Measurements from ENCODE around the gene KLHL28.

The KLHL28 gene, protein sequence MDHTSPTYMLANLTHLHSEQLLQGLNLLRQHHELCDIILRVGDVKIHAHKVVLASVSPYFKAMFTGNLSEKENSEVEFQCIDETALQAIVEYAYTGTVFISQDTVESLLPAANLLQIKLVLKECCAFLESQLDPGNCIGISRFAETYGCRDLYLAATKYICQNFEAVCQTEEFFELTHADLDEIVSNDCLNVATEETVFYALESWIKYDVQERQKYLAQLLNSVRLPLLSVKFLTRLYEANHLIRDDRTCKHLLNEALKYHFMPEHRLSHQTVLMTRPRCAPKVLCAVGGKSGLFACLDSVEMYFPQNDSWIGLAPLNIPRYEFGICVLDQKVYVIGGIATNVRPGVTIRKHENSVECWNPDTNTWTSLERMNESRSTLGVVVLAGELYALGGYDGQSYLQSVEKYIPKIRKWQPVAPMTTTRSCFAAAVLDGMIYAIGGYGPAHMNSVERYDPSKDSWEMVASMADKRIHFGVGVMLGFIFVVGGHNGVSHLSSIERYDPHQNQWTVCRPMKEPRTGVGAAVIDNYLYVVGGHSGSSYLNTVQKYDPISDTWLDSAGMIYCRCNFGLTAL

DNA sequence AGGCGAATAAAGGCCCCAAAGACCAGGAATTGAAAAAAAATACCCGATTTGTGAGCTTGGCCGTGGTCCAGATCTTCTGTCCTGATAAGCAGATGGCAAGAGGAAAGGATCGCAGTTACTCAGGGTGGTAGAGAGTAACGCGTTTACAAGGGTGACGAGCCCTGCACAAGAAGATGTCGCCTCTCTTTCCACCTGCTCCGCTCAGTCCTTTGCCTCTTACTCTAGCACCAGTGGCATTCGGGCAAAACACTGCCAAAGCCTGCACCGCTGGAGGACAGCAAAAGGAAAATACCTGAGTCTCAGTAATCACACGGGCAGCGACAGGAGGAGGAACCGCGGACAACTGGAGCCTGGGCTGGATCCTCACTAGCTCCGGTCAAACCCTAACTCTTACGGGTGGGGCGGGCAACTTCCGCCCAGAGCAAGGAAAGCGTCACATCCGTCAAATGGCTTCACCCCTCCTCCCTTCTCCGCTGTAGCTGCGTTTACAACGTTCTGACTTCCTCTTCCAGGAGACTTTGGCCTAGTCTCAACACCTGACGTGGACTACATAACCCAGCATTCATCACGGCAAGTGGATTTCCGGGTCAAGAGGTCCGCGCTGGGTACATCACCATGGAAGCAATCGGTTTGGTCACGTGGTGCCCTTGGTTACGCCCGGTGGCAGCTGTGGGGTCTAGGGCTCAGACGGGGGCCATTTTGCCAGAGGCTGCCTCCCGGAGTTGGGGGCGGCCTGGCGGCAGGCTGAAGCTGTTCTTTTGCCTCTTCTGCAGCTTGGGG lies at the start of gene KLHL28, which contains the start of gene TOGARAM1:
Gene KLHL28 (minus strand): TSS at position 394 of the 780 bp plus-strand sequence. CDS start 16,019 bp downstream, outside the sequence.
Gene TOGARAM1 (plus strand): TSS at position 637 of the 780 bp plus-strand sequence. CDS start 232 bp downstream, outside the sequence.
- peak; percentile 95 for DNase-seq (ENCODE audit: low read depth)

DNA sequence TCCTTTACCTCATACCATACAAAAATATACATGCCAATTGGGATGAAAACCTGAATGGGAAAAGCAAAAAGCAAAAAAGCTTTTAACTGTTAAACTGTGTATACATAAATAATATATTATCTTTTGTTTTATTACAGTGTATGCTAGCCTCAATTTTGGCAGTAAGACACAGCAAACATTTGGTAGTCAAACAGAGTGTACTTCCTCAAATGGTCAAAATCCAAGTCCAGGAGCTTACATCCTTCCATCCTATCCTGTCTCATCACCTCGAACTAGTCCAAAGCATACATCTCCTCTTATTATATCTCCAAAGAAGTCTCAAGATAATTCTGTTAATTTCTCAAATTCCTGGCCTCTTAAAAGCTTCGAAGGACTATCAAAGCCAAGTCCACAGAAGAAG lies 42.2 kb upstream of the KLHL28 start:
- no peak for DNase-seq (ENCODE audit: low read depth)

DNA sequence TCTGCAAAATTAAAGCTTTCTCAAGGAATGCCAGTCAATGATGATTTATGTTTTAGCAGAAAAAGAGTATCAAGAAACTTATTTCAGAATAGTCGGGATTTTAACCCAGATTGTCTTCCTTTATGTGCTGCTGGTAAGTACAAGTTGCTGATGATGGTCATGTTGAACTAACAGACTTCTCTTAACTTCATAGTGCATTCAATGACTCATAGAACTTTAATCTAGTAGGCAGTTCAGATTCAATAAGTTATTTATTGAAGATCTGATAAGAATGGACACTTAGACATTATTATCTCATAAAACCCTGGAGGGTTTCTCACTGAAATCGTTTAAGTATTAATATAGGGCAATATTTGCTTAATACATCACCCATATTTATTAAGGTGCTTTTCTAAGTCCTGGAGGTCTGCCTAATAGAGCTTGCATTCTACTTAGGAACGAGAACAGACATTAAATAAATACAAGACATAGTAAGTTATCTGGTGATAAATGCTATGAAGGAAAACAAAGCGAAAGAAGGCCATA lies 34.1 kb upstream of the KLHL28 start:
- DNase-seq (ENCODE audit: low read depth): no peak

- no peak for DNase-seq (ENCODE audit: low read depth)
Measured at GRCh38 chr14:44995196-44995595, 33.4 kb upstream of the KLHL28 start.

DNA sequence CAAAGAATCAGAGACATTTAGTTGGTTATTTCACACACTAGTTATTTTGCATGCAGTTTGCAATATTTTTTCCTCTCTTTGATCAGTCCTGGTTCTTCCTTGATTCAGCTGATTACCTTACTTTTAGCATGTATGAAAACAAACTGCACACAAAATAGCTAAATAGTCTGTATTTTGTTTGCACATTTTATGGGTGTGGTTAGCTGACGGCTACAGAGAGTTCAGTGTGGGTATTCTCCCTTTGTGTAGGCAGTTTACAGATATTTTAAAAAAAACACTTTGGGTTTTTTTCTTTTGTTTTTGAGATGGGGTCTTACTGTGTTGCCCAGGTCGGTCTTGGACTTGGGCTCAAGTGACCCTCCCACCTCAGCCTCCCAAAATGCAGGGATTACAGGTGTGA lies 28.8 kb upstream of the KLHL28 start:
- DNase-seq (ENCODE audit: low read depth): no peak

DNA sequence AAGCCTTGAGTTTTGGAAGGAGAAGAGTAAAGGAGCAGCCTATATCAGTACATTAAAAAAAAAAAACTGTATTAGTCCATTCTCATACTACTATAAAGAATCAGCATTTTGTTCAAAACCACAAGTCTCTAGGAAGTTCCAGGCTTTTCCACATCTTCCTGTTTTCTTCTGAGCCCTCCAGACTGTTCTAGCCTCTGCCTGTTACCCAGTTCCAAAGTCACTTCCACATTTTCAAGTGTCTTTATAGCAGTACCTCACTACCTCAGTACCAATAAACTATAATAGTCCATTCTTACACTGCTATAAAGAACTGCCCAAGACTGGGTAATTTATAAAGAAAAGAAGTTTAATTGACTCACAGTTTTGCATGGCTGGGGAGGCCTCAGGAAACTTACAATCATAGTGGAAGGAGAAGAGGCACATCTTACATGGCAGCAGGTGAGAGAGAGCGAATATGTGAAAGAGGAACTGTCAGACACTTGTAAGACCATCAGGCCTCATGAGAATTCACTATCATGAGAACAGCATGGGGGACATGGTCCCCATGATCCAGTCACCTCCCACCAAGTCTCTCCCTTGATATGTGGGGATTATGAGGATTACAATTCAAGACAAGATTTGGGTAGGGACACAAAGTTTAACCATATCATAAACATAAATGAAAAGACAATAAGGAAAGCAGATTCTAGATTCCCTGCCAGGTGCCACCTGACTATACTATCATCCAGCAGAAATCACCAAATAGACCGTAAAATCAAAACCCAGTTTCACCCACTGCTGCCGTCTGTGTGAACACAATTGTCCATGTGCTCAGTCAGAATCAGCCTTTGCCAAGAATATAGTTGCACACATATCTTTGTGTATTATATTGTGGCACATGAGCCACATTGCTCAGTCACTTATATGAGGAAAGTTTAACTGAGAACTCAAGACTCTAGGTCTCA lies 28.0 kb upstream of the KLHL28 start:
- DNase-seq (ENCODE audit: low read depth): no peak

DNA sequence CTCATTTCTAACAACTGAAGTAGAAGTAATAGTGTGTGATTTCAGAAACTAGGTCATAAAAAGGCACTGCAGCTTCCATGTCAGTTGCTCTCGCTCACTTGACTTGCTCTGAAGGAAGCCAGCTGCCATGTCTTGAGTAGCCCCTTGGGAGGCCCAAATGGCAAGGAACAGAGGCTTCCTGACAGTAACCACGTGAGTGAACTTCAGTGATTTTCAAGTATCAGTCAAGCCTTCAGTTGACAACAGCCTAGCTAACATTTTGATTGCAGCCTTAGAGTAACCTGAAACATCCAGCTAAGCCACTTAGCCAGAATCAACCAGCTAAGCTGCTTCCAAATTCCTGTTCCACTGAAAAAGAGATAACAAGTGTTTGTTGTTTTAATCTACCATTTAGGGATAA lies 26.9 kb upstream of the KLHL28 start:
- no peak for DNase-seq (ENCODE audit: low read depth)

DNA sequence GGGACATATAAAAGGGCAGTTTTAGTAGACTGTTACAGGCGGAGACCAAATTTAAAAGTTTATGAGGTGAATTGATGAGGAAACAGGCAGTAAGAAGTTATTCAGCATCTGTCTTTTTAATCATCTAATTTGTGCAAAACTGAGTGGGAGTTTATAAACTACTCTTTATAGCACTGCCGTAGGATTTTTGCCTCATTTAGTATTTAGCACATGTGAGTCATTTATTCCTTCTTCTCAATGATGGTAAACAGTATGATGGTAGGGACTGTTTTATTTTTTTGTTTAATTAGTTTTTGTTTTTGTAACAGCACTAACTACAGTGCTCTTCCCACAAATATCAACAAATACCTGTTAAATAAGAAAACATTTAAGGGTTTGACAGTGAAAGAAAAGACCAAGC lies 20.8 kb upstream of the KLHL28 start:
- no peak for DNase-seq (ENCODE audit: low read depth)

DNA sequence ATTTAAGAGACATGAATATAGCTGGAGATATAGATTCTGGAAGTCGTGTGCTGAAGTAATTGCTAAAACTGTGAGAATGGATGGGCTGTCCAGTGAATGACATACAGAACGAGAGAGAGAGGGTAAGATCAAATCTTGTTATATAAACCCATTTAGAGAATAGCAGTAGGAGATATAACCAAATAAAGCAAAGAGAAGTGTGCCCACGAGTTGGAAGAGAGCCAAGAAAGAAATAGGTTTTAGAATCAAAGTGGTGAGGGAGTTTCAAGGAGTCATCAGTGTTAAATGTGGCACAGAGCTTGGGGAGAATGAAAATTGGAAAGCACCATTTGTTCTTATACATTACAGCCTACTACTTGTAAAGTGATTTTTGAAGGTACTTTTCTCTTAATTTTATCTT lies 19.5 kb upstream of the KLHL28 start:
- DNase-seq (ENCODE audit: low read depth): no peak

DNA sequence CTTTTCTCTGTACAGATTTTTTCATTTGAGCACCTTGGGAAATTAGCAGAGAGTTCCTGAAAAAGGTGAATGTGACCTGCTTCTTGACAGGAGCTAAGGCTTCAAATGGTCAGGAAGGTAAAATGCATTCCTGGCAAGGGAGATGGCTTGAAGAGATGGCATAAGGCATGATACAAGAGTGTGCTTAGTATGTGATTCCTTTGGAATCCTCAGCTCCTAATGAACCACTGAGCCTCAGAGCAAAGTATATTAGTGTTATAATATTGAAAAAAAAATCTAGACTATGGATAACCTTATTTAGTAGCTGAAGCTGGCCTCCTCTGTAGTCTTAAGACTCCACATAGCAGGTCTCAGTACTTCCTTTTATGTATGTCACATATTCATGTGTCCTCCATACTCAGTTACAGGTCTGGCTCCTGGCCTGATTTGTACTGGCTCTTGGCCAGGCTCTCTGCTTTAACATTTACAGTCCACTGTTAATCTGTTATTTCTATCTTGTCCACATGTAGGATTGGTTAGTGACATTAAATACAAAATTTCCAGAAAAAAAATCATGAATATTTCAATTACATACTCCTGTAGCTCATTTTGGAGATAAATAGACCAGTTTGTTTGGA lies 18.1 kb upstream of the KLHL28 start:
- no peak for DNase-seq (ENCODE audit: low read depth)

- DNase-seq (ENCODE audit: low read depth): no peak
Measured at GRCh38 chr14:44979273-44979672, 17.5 kb upstream of the KLHL28 start.

- DNase-seq (ENCODE audit: low read depth): no peak
Measured at GRCh38 chr14:44971459-44971858, 9.7 kb upstream of the KLHL28 start.

- DNase-seq (ENCODE audit: low read depth): no peak
Measured at GRCh38 chr14:44970907-44971306, 9.2 kb upstream of the KLHL28 start.

DNA sequence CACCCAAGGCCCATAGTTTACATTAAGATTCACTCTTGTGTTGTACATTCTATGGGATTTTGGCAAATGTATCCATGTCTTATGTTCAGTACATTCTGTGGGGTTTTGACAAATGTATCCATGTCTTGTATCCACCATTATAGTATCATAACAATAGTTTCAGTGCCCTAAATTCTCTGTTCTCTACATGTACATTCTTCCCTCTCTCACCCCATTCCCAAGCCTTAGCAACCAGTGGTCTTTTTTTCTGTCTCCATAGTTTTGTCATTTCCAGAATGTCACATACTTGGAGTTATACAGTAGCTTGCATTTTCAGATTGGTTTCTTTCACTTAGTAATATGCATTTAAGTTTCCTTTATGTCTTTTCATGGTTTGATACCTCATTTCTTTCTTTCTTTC lies 7.0 kb upstream of the KLHL28 start:
- DNase-seq (ENCODE audit: low read depth): no peak

DNA sequence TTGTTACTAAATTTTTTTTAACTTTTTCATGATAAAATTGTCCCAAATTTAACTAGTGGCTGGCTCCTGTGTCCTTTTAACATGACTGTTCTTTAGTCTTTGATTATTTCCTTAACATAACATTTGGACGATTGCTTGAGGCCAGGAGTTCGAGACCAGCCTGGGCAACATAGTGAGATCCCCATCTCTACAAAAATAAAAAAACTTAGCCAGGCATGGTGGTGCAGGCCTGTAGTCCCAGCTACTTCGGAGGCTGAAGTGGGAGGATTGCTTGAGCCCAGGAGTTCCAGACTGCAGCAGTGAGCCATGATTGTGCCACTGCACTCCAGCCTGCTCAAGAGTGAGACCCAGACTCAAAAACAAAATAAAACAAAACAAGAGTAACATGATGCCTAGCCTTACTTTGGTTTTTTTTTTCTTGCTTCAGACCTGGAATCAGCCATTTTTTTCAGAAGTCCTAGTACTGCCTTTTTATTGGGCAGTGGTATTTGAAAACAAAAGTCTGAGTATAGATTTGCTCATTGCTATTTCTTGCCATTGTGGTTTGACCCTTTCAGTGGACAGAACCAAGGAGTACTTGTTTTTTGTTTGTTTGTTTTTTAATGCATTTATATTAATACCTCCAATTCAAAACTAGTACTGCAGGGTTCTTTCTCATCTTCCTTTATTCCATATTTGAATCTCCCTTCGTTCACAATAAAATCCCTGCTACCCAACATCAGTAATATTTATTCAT lies 5.0 kb upstream of the KLHL28 start:
- no peak for DNase-seq (ENCODE audit: low read depth)

DNA sequence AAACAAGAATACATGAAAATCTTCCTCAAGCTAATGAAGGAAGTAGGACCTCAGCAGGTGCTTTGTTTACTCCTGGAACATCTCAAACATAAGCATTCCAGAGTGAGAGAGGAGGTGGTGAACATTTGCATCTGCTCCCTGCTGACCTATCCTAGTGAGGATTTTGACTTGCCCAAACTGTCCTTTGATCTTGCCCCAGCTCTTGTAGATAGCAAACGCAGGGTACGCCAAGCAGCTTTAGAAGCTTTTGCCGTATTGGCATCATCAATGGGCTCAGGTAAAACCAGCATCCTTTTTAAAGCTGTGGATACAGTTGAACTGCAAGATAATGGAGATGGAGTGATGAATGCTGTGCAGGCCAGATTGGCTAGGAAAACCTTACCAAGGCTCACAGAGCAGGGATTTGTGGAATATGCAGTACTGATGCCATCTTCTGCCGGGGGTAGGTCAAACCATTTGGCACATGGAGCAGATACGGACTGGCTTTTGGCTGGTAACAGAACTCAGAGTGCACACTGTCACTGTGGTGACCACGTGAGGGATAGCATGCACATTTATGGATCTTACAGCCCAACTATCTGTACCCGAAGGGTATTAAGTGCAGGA lies 2.1 kb upstream of the KLHL28 start:
- DNase-seq (ENCODE audit: low read depth): no peak

GRCh38 chr14:44963044-44963528 lies 1.3 kb upstream of the KLHL28 start:
- no peak for DNase-seq (ENCODE audit: low read depth)

GRCh38 chr14:44962334-44963043 lies 742 bp upstream of the KLHL28 start:
- DNase-seq (ENCODE audit: low read depth): peak; percentile 8

DNA sequence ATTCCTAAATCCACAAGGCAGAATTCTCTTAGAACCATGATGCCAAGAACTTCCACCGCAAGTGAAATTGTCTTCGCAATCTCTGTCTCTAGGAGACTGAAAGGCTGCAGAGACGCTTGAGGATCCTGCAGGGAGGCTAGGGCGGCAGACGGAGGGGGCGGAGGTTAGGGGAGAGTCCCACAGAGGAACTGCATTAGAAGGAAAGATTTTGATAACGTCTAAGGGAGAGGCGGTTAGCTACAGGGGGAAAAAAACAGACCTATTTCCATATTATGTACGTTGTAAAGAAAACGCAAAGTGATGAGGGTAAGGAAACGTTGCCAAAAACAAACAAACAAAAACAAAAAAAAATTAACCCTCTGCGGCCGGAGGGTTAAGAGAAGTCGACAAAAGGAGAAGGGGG lies 595 bp downstream of the KLHL28 start:
- peak; percentile 39 for DNase-seq (ENCODE audit: low read depth)
